T-helper 1 cell treated with Interleukin-12 subunit alpha and Interleukin-12 subunit beta and Interleukin-4 antibody, amounts not matched to agents 30 μg/mL and 1 μg/mL, for 36 hours (primary cell): ENCODE measurements around the gene ATOH8.

Source experiments
- H3K27ac Mint-ChIP-seq: one replicate; pipeline ENCODE4 v1.8.0; 2021; ENCODE audit warnings: mild to moderate bottlenecking, mixed read lengths
- H3K27me3 Mint-ChIP-seq: one replicate; pipeline ENCODE4 v1.8.0; 2021; ENCODE audit warnings: low read depth, mixed read lengths
- H3K36me3 Mint-ChIP-seq: one replicate; pipeline ENCODE4 v1.8.0; 2021; ENCODE audit warnings: low read depth, mixed read lengths
- H3K4me1 Mint-ChIP-seq: one replicate; pipeline ENCODE4 v1.8.0; 2021; ENCODE audit warnings: low read depth, mixed read lengths
- H3K4me3 Mint-ChIP-seq: one replicate; pipeline ENCODE4 v1.8.0; 2021; ENCODE audit warnings: mild to moderate bottlenecking, moderate library complexity, mixed read lengths
- H3K9me3 Mint-ChIP-seq: one replicate; pipeline ENCODE4 v1.8.0; 2021; ENCODE audit warnings: mixed read lengths

ATOH8 gene

DNA sequence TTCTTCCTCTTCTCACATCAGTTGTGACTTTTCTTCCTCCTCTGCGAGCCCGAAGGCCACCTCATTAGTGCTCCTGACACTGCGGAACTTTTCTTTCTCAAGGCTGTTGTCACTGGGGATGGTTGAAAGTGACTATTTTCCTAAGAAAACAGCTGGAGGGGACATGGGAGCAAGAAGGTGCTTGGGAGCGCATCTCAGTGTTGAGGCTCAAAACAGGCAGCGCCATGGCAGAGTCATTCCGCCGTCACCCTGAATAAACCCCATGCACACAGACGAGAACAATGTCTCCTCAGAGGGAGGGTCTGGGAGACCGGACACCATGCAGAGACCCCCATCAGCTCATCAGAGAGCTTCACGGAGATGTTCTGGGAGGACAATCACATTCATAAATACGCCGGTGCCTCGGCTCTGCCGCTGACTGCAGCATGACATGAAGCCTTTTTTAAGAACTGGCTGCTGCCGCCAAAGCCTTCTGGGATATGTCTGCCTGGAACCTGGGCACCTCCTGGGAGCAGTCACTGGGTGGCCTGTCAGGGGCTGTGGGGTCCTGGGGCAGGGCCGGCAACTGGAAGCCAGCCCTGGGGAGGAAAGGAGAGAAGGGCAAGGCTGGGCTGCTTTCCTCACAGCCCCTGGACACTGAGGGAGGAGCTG lies 19.2 kb downstream of the ATOH8 start:
- Mint-ChIP-seq H3K9me3 (no peaks in the 10 kb centered on the region), H3K27me3 (peaks cover 34% of the 10 kb centered on the region), H3K27ac (no peak overlapping the region), H3K4me3 (no peak overlapping the region), H3K4me1 (peaks cover 3% of the 10 kb centered on the region), H3K36me3 (peaks cover 3% of the 10 kb centered on the region)

DNA sequence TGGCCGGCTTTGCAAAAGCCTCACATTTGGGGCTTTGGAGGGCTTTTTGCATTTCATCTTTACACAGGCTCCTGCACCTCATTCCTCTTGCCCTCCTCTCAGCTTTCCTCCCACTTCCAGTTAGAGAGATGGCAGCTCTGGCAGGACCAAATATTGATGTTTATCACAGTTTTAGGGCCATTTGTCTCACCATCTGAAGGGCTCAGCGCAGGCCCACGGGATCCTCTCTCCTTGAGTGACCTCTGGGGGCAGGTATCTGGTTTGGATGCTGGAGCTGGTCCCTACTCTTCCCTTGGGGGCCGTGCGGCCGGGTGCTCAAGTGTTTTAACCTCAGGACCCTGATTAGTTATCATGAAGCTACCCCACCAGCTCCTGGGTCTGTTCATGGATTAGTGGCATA lies 19.9 kb downstream of the ATOH8 start:
- Mint-ChIP-seq H3K4me3 (no peak overlapping the region), H3K9me3 (no peaks in the 10 kb centered on the region), H3K27ac (no peak overlapping the region), H3K27me3 (peaks cover 34% of the 10 kb centered on the region), H3K4me1 (peaks cover 3% of the 10 kb centered on the region), H3K36me3 (peaks cover 3% of the 10 kb centered on the region)

DNA sequence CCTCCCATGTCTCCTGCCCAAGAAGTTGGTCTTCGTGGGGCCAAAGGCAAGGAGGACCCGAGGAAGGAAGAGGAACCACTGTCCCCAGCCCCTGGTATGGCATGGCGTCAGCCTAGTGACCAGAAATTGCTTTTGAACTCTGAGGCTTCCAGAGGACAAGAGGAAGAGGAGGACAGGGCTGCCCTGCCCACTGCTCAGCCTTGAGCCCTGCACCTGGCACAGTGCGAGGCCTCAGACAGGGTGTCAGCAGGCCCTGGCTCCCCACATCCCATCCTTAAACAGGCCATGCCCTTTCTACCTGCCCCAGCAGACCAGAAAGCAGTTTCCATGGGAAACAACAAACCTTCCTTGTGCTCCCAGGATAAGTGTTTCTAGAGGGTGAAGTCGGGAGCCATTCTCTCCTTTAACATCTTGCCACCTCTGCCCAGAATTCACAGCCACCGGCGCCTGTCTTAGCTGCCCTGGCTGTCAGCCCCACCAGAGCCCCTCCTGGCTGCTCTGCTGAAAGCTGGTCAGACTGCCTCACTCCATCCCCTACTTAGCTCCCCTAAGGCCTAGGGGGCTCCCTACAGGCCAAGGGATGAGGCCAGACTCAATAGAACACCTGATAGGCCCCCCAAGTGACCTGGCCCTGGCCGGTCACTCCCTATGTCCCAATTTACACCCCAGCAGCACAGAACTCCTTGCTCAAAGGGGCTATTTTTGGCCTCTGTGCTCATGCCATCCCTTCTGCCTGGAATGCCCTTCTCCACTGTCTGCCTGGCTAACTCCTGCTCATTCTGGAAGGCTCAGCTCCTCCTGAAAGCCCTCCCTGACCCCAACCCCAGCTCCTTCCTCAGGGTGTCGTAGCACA lies 20.6 kb downstream of the ATOH8 start:
- H3K9me3 Mint-ChIP-seq = no peaks in the 10 kb centered on the region
- H3K27ac Mint-ChIP-seq = no peak overlapping the region
- peaks cover 34% of the 10 kb centered on the region for H3K27me3 Mint-ChIP-seq

DNA sequence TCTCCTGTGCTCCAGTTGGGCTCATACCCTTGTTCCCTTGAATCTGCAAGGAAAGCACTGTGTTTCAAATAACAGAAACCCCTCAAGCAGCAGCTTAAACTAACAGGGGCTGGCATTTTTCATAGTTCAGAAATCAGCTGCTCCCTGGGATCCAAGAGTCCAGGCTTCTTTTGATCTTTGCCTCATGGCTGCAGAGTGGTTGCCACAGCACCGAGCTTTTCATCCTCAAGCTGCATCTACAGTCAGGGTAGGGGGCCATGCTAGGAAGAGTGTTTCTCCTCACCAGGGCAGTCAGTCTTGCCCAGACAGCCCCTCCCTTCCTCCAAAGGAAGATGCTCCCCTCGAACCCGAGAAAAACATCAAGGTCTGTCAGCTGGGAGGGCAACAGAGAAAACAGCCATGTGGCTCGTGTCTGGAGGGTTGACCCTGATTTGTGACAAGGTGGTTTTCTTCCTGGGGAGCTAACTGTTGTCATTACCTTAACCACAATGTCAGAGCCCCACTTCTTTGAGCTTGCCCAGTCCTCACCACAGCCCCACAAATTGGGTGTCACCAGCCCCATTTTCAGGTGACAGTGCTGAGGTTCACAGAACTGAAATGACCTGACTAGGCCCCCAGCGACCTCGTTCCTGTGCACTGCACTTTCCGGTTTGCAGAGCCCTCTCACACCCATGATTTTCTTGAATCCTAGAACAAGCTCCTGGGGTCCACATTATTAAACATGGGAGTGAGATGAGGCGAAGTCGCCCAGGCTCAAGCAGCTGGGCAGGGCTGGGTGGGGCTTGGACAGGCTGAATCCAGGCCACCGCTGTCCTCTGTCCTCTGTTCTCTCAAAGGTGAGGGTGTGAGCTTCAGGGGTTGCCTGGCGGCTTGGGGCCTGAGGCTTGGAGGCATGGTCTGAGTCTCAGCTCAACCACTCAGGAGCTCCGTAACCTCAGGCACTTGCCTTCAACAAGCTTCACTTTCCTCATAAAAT lies 21.9 kb downstream of the ATOH8 start:
- Mint-ChIP-seq H3K27ac (no peak overlapping the region), H3K9me3 (no peaks in the 10 kb centered on the region), H3K27me3 (peaks cover 32% of the 10 kb centered on the region), H3K4me3 (no peak overlapping the region), H3K4me1 (peaks cover 3% of the 10 kb centered on the region), H3K36me3 (peaks cover 3% of the 10 kb centered on the region)

More for the DNA sequence above, 20.6 kb downstream of the ATOH8 start:
- Mint-ChIP-seq H3K36me3 (peaks cover 3% of the 10 kb centered on the region), H3K4me3 (no peak overlapping the region), H3K4me1 (peaks cover 3% of the 10 kb centered on the region)

DNA sequence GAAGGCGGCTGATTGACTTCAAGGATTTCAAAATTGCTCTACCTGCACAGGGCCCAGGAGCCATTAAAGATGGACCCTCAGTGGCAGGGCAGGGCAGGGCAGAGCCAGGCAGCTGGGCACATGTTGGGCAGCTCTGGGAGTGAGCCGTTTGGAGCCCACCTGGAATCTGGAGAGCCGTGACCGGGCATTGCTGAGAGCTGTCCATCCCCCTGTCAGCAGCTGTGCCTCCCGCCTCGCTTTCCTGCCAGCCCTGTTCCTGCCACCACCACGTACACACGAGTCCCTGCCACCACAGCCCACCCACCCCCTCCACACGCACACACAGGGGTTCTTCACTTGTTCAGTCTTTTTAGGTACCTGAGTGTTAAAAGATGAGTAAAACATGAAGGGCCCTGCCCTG lies 22.9 kb downstream of the ATOH8 start:
- H3K27ac Mint-ChIP-seq = no peak overlapping the region
- H3K4me1 Mint-ChIP-seq = peaks cover 2% of the 10 kb centered on the region
- H3K36me3 Mint-ChIP-seq = peaks cover 3% of the 10 kb centered on the region
- no peaks in the 10 kb centered on the region for H3K9me3 Mint-ChIP-seq
- H3K27me3 Mint-ChIP-seq = peaks cover 24% of the 10 kb centered on the region
- H3K4me3 Mint-ChIP-seq = no peak overlapping the region

DNA sequence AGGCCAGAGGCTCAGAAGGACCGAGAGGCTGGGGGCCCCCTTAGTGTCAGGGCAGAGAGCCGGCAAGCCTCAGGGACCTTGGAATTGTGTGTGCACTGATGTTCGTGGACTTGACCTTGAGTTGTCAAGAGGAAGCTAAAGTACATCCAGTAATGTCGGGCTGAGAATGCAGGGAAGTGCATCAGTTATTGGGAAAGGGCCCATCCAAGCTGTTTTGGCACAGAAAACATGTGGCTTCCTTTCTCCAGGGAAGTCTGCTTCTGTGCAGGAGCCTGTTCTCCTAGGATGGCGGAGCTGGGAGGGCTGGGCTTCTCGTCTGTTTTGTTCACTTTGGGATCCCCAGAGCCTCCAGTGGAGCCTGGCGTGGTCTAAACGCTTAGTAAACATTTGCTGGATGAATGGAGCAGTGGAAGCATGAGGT lies 23.7 kb downstream of the ATOH8 start:
- H3K27me3 Mint-ChIP-seq = peaks cover 21% of the 10 kb centered on the region
- H3K36me3 Mint-ChIP-seq = peaks cover 3% of the 10 kb centered on the region
- no peak overlapping the region for H3K4me3 Mint-ChIP-seq

DNA sequence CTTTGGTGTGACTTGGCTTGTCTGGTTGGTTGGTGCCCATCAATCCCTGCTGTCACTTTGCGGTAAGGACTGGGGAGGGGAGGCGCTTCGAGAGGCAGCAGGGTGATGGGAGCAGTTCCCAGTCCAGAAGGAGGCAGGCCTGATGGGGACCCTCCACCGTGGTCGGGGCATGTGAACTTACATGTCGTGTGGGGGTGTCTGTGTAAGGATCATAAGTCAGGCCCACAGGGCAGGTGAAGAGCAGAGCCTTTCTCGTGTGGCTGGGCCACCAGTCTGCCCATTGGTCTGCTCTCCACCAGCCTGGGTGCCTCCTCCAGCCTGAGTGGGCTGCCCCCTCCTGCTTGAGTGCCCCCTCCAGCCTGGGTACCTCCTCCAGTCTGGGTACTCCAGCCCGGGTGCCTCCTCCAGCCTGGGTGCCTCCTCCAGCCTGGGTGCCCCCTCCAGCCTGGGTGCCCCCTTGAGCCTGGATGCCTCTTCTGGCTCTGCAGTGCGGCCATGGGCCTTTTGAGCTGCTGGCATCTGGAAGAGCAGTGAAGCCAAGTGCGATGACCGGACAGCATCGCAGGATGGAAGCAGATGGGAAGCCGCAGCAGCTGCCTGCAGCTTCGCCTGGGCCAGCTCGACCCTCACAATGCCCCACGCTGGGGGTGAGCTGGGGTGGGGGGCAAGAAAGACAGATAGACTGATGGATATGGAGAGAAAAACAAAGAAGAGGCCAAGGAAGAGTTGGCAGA lies 25.0 kb downstream of the ATOH8 start:
- Mint-ChIP-seq H3K4me1 (no peaks in the 10 kb centered on the region), H3K9me3 (no peaks in the 10 kb centered on the region), H3K27ac (no peak overlapping the region), H3K36me3 (no peaks in the 10 kb centered on the region), H3K4me3 (no peak overlapping the region), H3K27me3 (peaks cover 7% of the 10 kb centered on the region)

More for the DNA sequence above, 23.7 kb downstream of the ATOH8 start:
- Mint-ChIP-seq H3K27ac (no peak overlapping the region), H3K4me1 (peaks cover 1% of the 10 kb centered on the region), H3K9me3 (no peaks in the 10 kb centered on the region)

DNA sequence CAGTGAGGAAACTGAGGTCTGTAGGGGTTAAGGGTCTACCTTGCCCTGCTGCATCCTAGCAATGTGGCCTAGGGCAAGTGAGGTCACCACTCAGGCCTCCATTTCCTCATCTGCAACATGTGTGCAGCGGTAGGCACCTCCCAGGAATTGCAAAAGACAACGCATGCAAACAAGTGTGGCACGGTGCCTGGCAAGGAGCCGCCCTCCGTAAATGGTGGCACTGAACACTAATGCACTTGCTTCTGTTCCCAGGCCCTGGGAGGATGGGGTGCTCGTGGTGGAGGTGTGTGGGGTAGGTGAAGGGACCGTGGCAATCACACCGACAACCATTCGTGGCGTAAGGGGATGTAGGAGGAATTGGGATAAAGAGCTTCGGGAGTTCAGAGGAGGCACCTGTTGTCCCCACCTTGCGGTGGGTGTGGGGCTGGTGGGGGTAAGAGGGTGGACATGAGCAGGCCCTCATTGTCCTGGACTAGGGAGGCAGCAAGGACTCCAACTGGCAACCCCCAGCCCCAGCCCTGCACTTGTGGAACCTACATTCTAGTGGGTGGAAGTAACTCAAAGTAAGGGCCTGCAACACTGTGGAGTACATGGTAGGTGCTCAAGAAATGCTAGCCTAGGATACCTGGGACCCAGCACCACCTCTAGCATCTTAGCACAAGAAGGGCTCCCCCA lies 26.0 kb downstream of the ATOH8 start:
- Mint-ChIP-seq H3K36me3 (no peaks in the 10 kb centered on the region), H3K4me3 (no peak overlapping the region), H3K27ac (no peak overlapping the region), H3K9me3 (no peaks in the 10 kb centered on the region), H3K27me3 (peaks cover 5% of the 10 kb centered on the region), H3K4me1 (peaks cover 2% of the 10 kb centered on the region)

DNA sequence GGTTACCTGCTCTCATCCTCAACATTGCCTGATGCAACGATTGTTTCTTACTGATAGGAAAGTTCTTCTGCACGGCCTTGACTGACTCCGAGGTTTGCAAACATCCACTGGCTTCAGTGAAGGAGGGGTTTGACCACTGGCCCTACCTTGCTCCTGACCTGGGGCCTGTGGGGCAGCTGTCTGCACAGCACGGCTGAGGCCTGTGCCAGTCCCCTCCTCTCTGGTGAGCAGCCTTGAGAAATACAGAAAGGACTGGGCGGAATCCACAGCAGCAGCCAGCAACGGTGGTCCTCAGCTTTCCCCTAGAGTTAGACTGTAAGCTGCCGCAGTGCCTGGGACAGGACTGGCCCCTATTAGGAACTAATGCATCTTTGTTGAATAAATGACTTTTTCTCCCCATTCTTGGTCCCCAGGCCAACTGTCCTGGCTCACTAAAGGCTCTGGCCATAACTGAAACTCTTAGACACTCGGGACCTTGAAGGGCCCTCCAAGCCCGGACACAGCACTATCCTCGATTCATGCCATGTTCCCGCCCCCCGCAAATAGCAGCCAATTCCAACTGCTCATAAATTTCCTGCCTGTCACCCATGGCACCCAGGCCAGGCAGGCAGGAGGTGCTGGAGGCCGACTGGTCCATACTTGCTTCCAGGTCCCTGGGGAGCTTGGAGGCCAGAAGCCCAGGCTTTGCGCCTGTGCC lies 26.7 kb downstream of the ATOH8 start:
- no peak overlapping the region for H3K4me3 Mint-ChIP-seq
- H3K4me1 Mint-ChIP-seq = peaks cover 6% of the 10 kb centered on the region
- peaks cover 5% of the 10 kb centered on the region for H3K27me3 Mint-ChIP-seq
- no peak overlapping the region for H3K27ac Mint-ChIP-seq
- H3K36me3 Mint-ChIP-seq = no peaks in the 10 kb centered on the region
- no peaks in the 10 kb centered on the region for H3K9me3 Mint-ChIP-seq

DNA sequence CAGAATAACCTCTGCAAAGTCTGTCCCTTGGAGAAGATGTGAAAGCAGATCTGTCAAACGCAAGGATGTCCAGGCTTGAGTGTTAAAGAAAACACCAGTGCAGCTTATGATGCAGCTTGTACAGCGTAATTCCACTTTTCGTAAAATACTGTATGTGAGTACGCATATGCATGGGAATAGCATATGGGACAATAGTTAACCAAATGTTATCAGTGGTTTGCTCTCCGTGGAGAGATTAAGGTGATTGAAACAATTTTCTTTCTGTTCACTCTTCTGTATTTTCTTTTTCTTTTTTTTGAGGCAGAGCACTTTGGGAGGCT lies 27.2 kb downstream of the ATOH8 start:
- Mint-ChIP-seq H3K9me3 (no peaks in the 10 kb centered on the region), H3K4me1 (peaks cover 6% of the 10 kb centered on the region), H3K27ac (no peak overlapping the region), H3K27me3 (peaks cover 5% of the 10 kb centered on the region), H3K4me3 (no peak overlapping the region), H3K36me3 (no peaks in the 10 kb centered on the region)

DNA sequence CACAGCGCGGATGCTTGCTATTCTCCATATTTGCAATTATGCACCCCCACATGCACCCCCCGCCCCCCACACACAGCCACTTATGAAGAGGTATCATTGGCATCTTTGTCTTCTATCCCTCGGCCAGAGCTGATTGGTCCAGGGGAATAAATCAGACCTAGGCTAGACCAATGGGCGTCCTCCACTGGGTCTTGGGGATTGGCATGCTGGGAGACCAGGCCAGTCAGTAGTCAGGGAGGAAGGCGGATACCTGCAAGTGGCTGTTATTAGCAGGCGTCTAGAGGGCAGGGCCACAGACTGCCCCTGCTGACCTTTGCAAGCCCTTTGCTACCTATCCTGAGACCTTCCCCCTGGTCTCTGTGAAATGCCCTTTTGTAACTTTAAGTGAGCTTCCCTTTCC lies 30.0 kb downstream of the ATOH8 start:
- Mint-ChIP-seq H3K4me1 (peaks cover 6% of the 10 kb centered on the region), H3K27me3 (peaks cover 5% of the 10 kb centered on the region), H3K9me3 (no peaks in the 10 kb centered on the region), H3K4me3 (no peak overlapping the region), H3K36me3 (no peaks in the 10 kb centered on the region), H3K27ac (no peak overlapping the region)

DNA sequence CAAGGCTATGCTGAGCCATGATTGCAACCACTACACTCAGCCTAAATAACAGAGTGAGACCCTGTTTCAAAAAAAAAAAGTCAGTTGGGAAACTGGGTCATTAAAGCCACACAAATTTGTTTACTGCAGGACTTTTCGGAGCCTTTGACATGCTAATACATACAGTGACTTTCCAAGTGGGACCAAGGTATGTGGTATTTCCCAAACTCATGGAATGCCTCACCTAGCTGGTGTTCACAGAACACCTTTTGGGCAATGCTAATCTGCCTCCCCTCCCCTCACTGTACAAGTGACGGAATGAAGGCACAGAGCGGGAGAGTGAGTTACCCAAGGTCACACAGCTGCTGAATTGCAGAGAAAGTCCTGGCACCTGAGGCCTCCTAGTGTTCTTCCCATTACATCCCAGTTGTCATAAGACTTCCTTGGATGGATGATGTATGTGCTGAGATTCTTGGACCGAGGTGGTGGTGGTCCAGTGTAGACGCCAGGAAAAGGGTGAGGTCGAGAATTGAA lies 30.7 kb downstream of the ATOH8 start:
- Mint-ChIP-seq H3K4me3 (no peak overlapping the region), H3K36me3 (no peaks in the 10 kb centered on the region), H3K27ac (no peak overlapping the region), H3K9me3 (no peaks in the 10 kb centered on the region), H3K27me3 (peaks cover 5% of the 10 kb centered on the region), H3K4me1 (peaks cover 6% of the 10 kb centered on the region)
